Fibroblast of lung (primary cell): ENCODE data around the gene FCRL2. TPM values are rescaled to one million over a fixed set of nuclear protein-coding genes. Genes with fewer than 3 reads are reported as not detected.

Experiments used
- DNase-seq, 2 donors: peaks; one replicate each; pipeline versions ENCODE4 v3.0.0 to v3.0.0-alpha.2; 2010; ENCODE audit warnings: low read depth in 2 of 2
- H2AFZ ChIP-seq: 2 replicates; pipeline ENCODE4 v1.5.1; 2012; ENCODE audit warnings: low read length, control low read depth, inconsistent platforms
- H3K27ac ChIP-seq: 2 replicates; pipeline ENCODE4 v1.5.1; 2011; ENCODE audit warnings: low read length, control low read depth; ENCODE audit not compliant: insufficient read depth
- H3K27me3 ChIP-seq: 2 replicates; pipeline ENCODE4 v1.5.1; 2011; ENCODE audit warnings: mild to moderate bottlenecking, low read length; ENCODE audit not compliant: control insufficient read depth, insufficient read depth
- H3K36me3 ChIP-seq: 2 replicates; pipeline ENCODE4 v1.5.1; 2011; ENCODE audit warnings: low read length; ENCODE audit not compliant: control insufficient read depth, insufficient read depth
- H3K4me1 ChIP-seq: 2 replicates; pipeline ENCODE4 v1.5.1; 2011; ENCODE audit warnings: low read length; ENCODE audit not compliant: control insufficient read depth, insufficient read depth; ENCODE audit errors: extremely low read depth
- H3K4me2 ChIP-seq: 2 replicates; pipeline ENCODE4 v1.5.1; 2011; ENCODE audit warnings: low read length, control low read depth; ENCODE audit not compliant: insufficient read depth; ENCODE audit errors: extremely low read depth
- H3K4me3 ChIP-seq, 4 experiments: fragments of 200-600 bp in 1 of 4; sonication (generic) in 1 of 4; replicated peaks in 1 of 4; 2 replicates each; pipeline ENCODE4 v1.5.1; 2011 to 2016; ENCODE audit warnings: low read length in 4 of 4, low read depth in 3 of 4, mild to moderate bottlenecking in 3 of 4, control low read depth in 2 of 4, inconsistent platforms in 1 of 4, mixed read lengths in 1 of 4; ENCODE audit not compliant: insufficient read depth in 1 of 4; ENCODE audit errors: control extremely low read depth in 1 of 4
- H3K79me2 ChIP-seq: 2 replicates; pipeline ENCODE4 v1.5.1; 2012; ENCODE audit warnings: mild to moderate bottlenecking, low read length, inconsistent platforms; ENCODE audit not compliant: control insufficient read depth, insufficient read depth
- H3K9ac ChIP-seq: 2 replicates; pipeline ENCODE4 v1.5.1; 2011; ENCODE audit warnings: mild to moderate bottlenecking, low read length, control low read depth; ENCODE audit not compliant: insufficient read depth
- H3K9me3 ChIP-seq: 2 replicates; pipeline ENCODE4 v1.5.1; 2012; ENCODE audit warnings: low read depth, low read length; ENCODE audit not compliant: control insufficient read depth, insufficient read depth
- H4K20me1 ChIP-seq: 2 replicates; pipeline ENCODE4 v1.5.1; 2011; ENCODE audit warnings: low read length; ENCODE audit not compliant: control insufficient read depth, insufficient read depth; ENCODE audit errors: extremely low read depth
- EZH2 ChIP-seq: IDR thresholded peaks from 2 replicates; pipeline ENCODE4 v1.5.1; 2012; ENCODE audit warnings: low read length, control low read depth, mild to moderate bottlenecking; ENCODE audit errors: missing control alignments
- polyA plus RNA-seq, 2 donors: library from polyadenylated mRNA; depleted of rRNA in 1 of 2; stranded (reverse) in 1 of 2; unstranded in 1 of 2; fragments of >200 nt; gene quantifications; 2 replicates each; pipeline ENCODE4 v1.2.1, GENCODE V29; 2011 to 2012; ENCODE audit warnings: missing spikeins in 1 of 2
- total RNA-seq: library from RNA; depleted of rRNA; stranded (reverse); fragments of >200 nt; gene quantifications from 2 replicates; pipeline ENCODE4 v1.2.1, GENCODE V29; 2014
- TF ChIP-seq, protein P1 (sequence below), 2 donors: IDR thresholded peaks in 1 of 2; conservative IDR thresholded peaks in 1 of 2; 1 replicate in 1 of 2; 2 replicates in 1 of 2; pipeline ENCODE4 v1.5.1; 2011 to 2012; ENCODE audit warnings: low read length in 2 of 2, control low read depth in 1 of 2, inconsistent platforms in 1 of 2, low read depth in 1 of 2, mild to moderate bottlenecking in 1 of 2

Gene FCRL2
- total and polyA plus RNA-seq, 2 donors (not counting 1 experiment from before 2014, with no cell fraction given), result not detected

GRCh38 chr1:157803851-157804250 lies 26.9 kb upstream of the FCRL2 start:
- Histone ChIP-seq H3K9me3 (no peaks in the 10 kb centered on the region), H3K4me3 (no peak overlapping the region), H3K9ac (no peak overlapping the region), H3K36me3 (no peaks in the 10 kb centered on the region), H3K27me3 (no peaks in the 10 kb centered on the region), H2AFZ (no peak overlapping the region), H3K27ac (no peak overlapping the region), H3K4me2 (no peak overlapping the region), H4K20me1 (no peaks in the 10 kb centered on the region), H3K4me1 (no peaks in the 10 kb centered on the region), H3K79me2 (no peaks in the 10 kb centered on the region)
- DNase-seq, result no peak
- no peak for TF ChIP-seq EZH2
- TF ChIP-seq, protein P1, sequence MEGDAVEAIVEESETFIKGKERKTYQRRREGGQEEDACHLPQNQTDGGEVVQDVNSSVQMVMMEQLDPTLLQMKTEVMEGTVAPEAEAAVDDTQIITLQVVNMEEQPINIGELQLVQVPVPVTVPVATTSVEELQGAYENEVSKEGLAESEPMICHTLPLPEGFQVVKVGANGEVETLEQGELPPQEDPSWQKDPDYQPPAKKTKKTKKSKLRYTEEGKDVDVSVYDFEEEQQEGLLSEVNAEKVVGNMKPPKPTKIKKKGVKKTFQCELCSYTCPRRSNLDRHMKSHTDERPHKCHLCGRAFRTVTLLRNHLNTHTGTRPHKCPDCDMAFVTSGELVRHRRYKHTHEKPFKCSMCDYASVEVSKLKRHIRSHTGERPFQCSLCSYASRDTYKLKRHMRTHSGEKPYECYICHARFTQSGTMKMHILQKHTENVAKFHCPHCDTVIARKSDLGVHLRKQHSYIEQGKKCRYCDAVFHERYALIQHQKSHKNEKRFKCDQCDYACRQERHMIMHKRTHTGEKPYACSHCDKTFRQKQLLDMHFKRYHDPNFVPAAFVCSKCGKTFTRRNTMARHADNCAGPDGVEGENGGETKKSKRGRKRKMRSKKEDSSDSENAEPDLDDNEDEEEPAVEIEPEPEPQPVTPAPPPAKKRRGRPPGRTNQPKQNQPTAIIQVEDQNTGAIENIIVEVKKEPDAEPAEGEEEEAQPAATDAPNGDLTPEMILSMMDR (conservative IDR thresholded peaks at IDR 0.05 in 1 of 2, IDR thresholded peaks at IDR 0.05 in 1 of 2; ENCODE audit: low read depth in 1 of 2, low read length in 2 of 2), result no peak

GRCh38 chr1:157799996-157800395 lies 23.1 kb upstream of the FCRL2 start:
- Histone ChIP-seq H3K4me2 (no peak overlapping the region), H2AFZ (no peak overlapping the region), H4K20me1 (no peaks in the 10 kb centered on the region), H3K79me2 (no peaks in the 10 kb centered on the region), H3K27me3 (no peaks in the 10 kb centered on the region), H3K4me3 (no peak overlapping the region), H3K4me1 (no peaks in the 10 kb centered on the region), H3K9me3 (no peaks in the 10 kb centered on the region), H3K9ac (no peak overlapping the region), H3K27ac (no peak overlapping the region), H3K36me3 (no peaks in the 10 kb centered on the region)
- no peak for DNase-seq
- TF ChIP-seq, protein P1 (conservative IDR thresholded peaks at IDR 0.05 in 1 of 2, IDR thresholded peaks at IDR 0.05 in 1 of 2; ENCODE audit: low read depth in 1 of 2, low read length in 2 of 2), result no peak
- TF ChIP-seq EZH2, result no peak

- TF ChIP-seq, protein P1 (conservative IDR thresholded peaks at IDR 0.05 in 1 of 2, IDR thresholded peaks at IDR 0.05 in 1 of 2; ENCODE audit: low read depth in 1 of 2, low read length in 2 of 2), result no peak
- no peak for TF ChIP-seq EZH2
- Histone ChIP-seq H3K4me3 (no peak overlapping the region), H2AFZ (no peak overlapping the region), H3K36me3 (no peaks in the 10 kb centered on the region), H3K79me2 (no peaks in the 10 kb centered on the region), H3K27ac (no peak overlapping the region), H3K9ac (no peak overlapping the region), H3K4me2 (no peak overlapping the region), H4K20me1 (no peaks in the 10 kb centered on the region), H3K27me3 (no peaks in the 10 kb centered on the region), H3K4me1 (no peaks in the 10 kb centered on the region), H3K9me3 (no peaks in the 10 kb centered on the region)
- no peak for DNase-seq
These were observed 21.3 kb upstream of the FCRL2 start for GRCh38 chr1:157798211-157798610.
